Upper lobe of right lung (tissue), 1 donor: ENCODE results near the gene SCMH1. TPM values are rescaled to one million over a fixed set of nuclear protein-coding genes. Genes with fewer than 3 reads are reported as not detected.

Source experiments
- ATAC-seq: fragments of 200-7000 bp; cut with Tn5 transposase; one replicate; pipeline ENCODE4 v1.9.1; 2020; ENCODE audit warnings: mild to moderate bottlenecking, moderate library complexity
- DNase-seq: peaks from one replicate; pipeline ENCODE4 v3.0.0-alpha.2; 2020
- H3K27ac ChIP-seq: fragments of 200-600 bp; one replicate; pipeline ENCODE4 v1.8.0; 2022
- H3K27me3 ChIP-seq: fragments of 200-600 bp; one replicate; pipeline ENCODE4 v1.8.0; 2022; ENCODE audit warnings: mild to moderate bottlenecking
- H3K36me3 ChIP-seq: fragments of 200-600 bp; one replicate; pipeline ENCODE4 v1.8.0; 2022
- H3K4me1 ChIP-seq: fragments of 200-600 bp; one replicate; pipeline ENCODE4 v1.8.0; 2022
- H3K4me3 ChIP-seq: fragments of 200-600 bp; one replicate; pipeline ENCODE4 v1.8.0; 2022; ENCODE audit warnings: mild to moderate bottlenecking
- H3K9me3 ChIP-seq: fragments of 200-600 bp; one replicate; pipeline ENCODE4 v1.8.0; 2022
- CTCF ChIP-seq: fragments of 200-600 bp; IDR thresholded peaks from one replicate; pipeline ENCODE4 v1.8.0; 2022; ENCODE audit warnings: antibody characterized with exemption
- intact Hi-C: fragments of 100-400 bp; cut with DNase I; formaldehyde crosslinking; loops from one replicate; pipeline ENCODE4 v1.11.0; 2022
- total RNA-seq: library from RNA; stranded (reverse); fragmentation: NEBNext Ultra II Directional; extraction: Animal tissue kit (Norgen Biotek cat#: 25700); gene quantifications from one replicate; pipeline ENCODE4 v1.2.1, GENCODE V29; 2021
- donor health status: DM: no; HTN: yes; CAD: no; lungs with severe emphysema.

SCMH1 gene
- total RNA-seq, 1 donor from 2014 or later = 37.2 TPM

GRCh38 chr1:41158147-41158875 is 83.8 kb downstream of the SCMH1 start:
- ATAC-seq = no peak
- intact Hi-C loops = no loop called here
- TF ChIP-seq CTCF = no peak

GRCh38 chr1:41155105-41155504 is 87.0 kb downstream of the SCMH1 start:
- Histone ChIP-seq H3K4me1 (peaks cover 10% of the 10 kb centered on the region), H3K4me3 (no peak overlapping the region), H3K36me3 (no peaks in the 10 kb centered on the region), H3K27ac (no peak overlapping the region), H3K9me3 (no peaks in the 10 kb centered on the region), H3K27me3 (no peaks in the 10 kb centered on the region)
- TF ChIP-seq CTCF = no peak
- DNase-seq (no peak), ATAC-seq (no peak)
- intact Hi-C loops = no loop called here

More at GRCh38 chr1:41158147-41158875, 83.8 kb downstream of the SCMH1 start:
- Histone ChIP-seq H3K27ac (no peak overlapping the region), H3K27me3 (no peaks in the 10 kb centered on the region), H3K9me3 (no peaks in the 10 kb centered on the region), H3K4me3 (no peak overlapping the region), H3K36me3 (peaks cover 5% of the 10 kb centered on the region), H3K4me1 (no peaks in the 10 kb centered on the region)
- no peak for DNase-seq

- H3K36me3 ChIP-seq = no peaks in the 10 kb centered on the region
- H3K9me3 ChIP-seq = no peaks in the 10 kb centered on the region
- H3K4me3 ChIP-seq = no peak overlapping the region
- peaks cover 10% of the 10 kb centered on the region for H3K4me1 ChIP-seq
- DNase-seq = no peak
- no peaks in the 10 kb centered on the region for H3K27me3 ChIP-seq
- ATAC-seq = peak; percentile 75
- no peak for TF ChIP-seq CTCF
- no peak overlapping the region for H3K27ac ChIP-seq
- intact Hi-C loops = no loop called here
Measured at GRCh38 chr1:41153750-41154274, 88.3 kb downstream of the SCMH1 start.

- DNase-seq (no peak), ATAC-seq (peak; percentile 39)
- Histone ChIP-seq H3K27me3 (no peaks in the 10 kb centered on the region), H3K9me3 (no peaks in the 10 kb centered on the region), H3K27ac (no peak overlapping the region), H3K4me3 (no peak overlapping the region), H3K36me3 (no peaks in the 10 kb centered on the region), H3K4me1 (peaks cover 10% of the 10 kb centered on the region)
- TF ChIP-seq CTCF = no peak
- intact Hi-C loops = no loop called here
Measured at GRCh38 chr1:41152622-41153044, 89.5 kb downstream of the SCMH1 start.

- Histone ChIP-seq H3K9me3 (no peaks in the 10 kb centered on the region), H3K4me3 (no peak overlapping the region), H3K27ac (no peak overlapping the region), H3K4me1 (peaks cover 10% of the 10 kb centered on the region), H3K27me3 (no peaks in the 10 kb centered on the region), H3K36me3 (no peaks in the 10 kb centered on the region)
- ATAC-seq (no peak), DNase-seq (no peak)
- intact Hi-C loops = no loop called here
- TF ChIP-seq CTCF = no peak
Measured at GRCh38 chr1:41151846-41152245, 90.3 kb downstream of the SCMH1 start.
